Epithelial cell of alveolus of lung (primary cell): ENCODE measurements around the gene BATF2. TPM values are rescaled to one million over a fixed set of nuclear protein-coding genes. Genes with fewer than 3 reads are reported as not detected.

Experiments
- total RNA-seq: library from RNA; depleted of rRNA; stranded (reverse); fragments of >200 nt; gene quantifications from 2 replicates; pipeline ENCODE4 v1.2.1, GENCODE V29; 2015

BATF2 gene
- 1.8 and 3.2 TPM in 2 replicates for total RNA-seq

GRCh38 chr11:64996710-64997380 is at the start of gene BATF2:
Gene BATF2, minus strand, starts transcription at chr11:64996971. Its CDS starts 57 bp downstream, at chr11:64996914.

GRCh38 chr11:65040847-65041622 is 44.3 kb upstream of the BATF2 start, which contains the start of gene SAC3D1:
Gene SAC3D1, plus strand, starts transcription at chr11:65041210. Its CDS starts 83 bp downstream, at chr11:65041293.

GRCh38 chr11:65027213-65028067 is 30.7 kb upstream of the BATF2 start, which contains the start of gene SNX15:
Gene SNX15, plus strand, starts transcription at chr11:65027439. Its CDS starts 99 bp downstream, at chr11:65027538.

GRCh38 chr11:65013888-65014725 is 17.3 kb upstream of the BATF2 start, which contains the start of gene ARL2:
Gene ARL2, plus strand, starts transcription at chr11:65014160. Its CDS starts 48 bp downstream, at chr11:65014208.

GRCh38 chr11:64971421-64972233 is 25.1 kb downstream of the BATF2 start, which contains the start of gene MAJIN:
Gene MAJIN, minus strand, starts transcription at chr11:64972108. Its CDS starts 12,703 bp downstream, at chr11:64959405.

Other genes starting within 250 kb of the BATF2 start
- gene PYGM, start 237.0 kb downstream of the BATF2 start, total RNA-seq: 0.52 and 2.8 TPM in 2 replicates
- 100 and 286 TPM in 2 replicates for gene SF1, start 218.4 kb downstream of the BATF2 start, total RNA-seq
- 24.3 and 24.6 TPM in 2 replicates for gene MAP4K2, start 193.8 kb downstream of the BATF2 start, total RNA-seq
- 25.5 and 26.2 TPM in 2 replicates for gene MEN1, start 186.4 kb downstream of the BATF2 start, total RNA-seq
- gene CDC42BPG, start 152.3 kb downstream of the BATF2 start, total RNA-seq: 0.08 and 0.91 TPM in 2 replicates
- 37.5 and 50.9 TPM in 2 replicates for gene EHD1, start 118.3 kb downstream of the BATF2 start, total RNA-seq
- 14.5 and 36.2 TPM in 2 replicates for gene ATG2A, start 79.8 kb downstream of the BATF2 start, total RNA-seq
- 21.0 and 22.8 TPM in 2 replicates for gene PPP2R5B, start 72.3 kb downstream of the BATF2 start, total RNA-seq
- gene GPHA2, start 61.1 kb downstream of the BATF2 start, total RNA-seq: not detected in 2 replicates
- not detected in 2 replicates for gene MAJIN, start 24.9 kb downstream of the BATF2 start, total RNA-seq
- 187 and 226 TPM in 2 replicates for gene ARL2, start 17.2 kb upstream of the BATF2 start, total RNA-seq
- 13.4 and 15.6 TPM in 2 replicates for gene SNX15, start 30.5 kb upstream of the BATF2 start, total RNA-seq
- gene SAC3D1, start 44.2 kb upstream of the BATF2 start, total RNA-seq: 6.7 and 16.2 TPM in 2 replicates
- 38.9 and 41.3 TPM in 2 replicates for gene NAALADL1, start 61.6 kb upstream of the BATF2 start, total RNA-seq
- gene CDCA5, start 87.1 kb upstream of the BATF2 start, total RNA-seq: 6.1 and 17.3 TPM in 2 replicates
- gene ZFPL1, start 87.3 kb upstream of the BATF2 start, total RNA-seq: 51.3 and 69.4 TPM in 2 replicates
- 155 and 557 TPM in 2 replicates for gene VPS51, start 99.2 kb upstream of the BATF2 start, total RNA-seq
- 16.8 and 32.3 TPM in 2 replicates for gene TM7SF2, start 114.9 kb upstream of the BATF2 start, total RNA-seq
- gene ZNHIT2, start 120.7 kb upstream of the BATF2 start, total RNA-seq: 22.7 and 23.7 TPM in 2 replicates
- 511 and 807 TPM in 2 replicates for gene FAU, start 125.2 kb upstream of the BATF2 start, total RNA-seq
- 55.3 and 71.5 TPM in 2 replicates for gene MRPL49, start 125.3 kb upstream of the BATF2 start, total RNA-seq
- gene SYVN1, start 137.5 kb upstream of the BATF2 start, total RNA-seq: 20.6 and 34.6 TPM in 2 replicates
- not detected in 2 replicates for gene SPDYC, start 173.3 kb upstream of the BATF2 start, total RNA-seq
- gene CAPN1, start 185.0 kb upstream of the BATF2 start, total RNA-seq: 168 and 220 TPM in 2 replicates